Stimulated activated CD8-positive, alpha-beta memory T cell treated with anti-CD3 and anti-CD28 coated beads, Interleukin-15, amount 100 ng/mL, for 4 hours (primary cell): ENCODE measurements around the gene ZNF436.
"Not testable (repeated sequence)": the region's sequence is repeated elsewhere in the genome, so short reads cannot be mapped to it uniquely, and the experiment has no call there.

Experiments
- DNase-seq, 2 donors: peaks; one replicate each; pipeline ENCODE4 v3.0.0-alpha.2; 2020; ENCODE audit warnings: low read depth in 2 of 2

ZNF436 gene

DNA sequence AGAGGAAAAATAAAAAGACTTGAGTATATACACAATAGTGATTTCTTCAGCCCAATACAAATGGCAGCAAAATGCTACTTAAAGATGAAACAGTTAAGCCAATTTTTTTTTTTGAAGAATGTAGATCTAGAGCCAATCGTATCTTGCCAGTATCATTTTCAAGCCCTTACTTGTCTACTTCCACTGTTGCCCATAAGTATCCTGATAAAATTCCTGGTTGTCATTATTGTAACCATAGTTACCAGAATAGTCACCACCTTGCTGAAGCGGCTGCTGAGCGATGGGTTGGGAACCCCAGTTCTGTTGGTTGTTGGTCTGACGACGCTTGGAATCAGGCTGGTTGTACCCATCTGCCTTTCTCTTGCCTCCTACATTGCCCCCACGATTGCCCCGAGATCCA, 59.4 kb downstream of the ZNF436 start:
- DNase-seq, result not testable (repeated sequence)
